SW480 (cell line): ENCODE results near the gene CTIF.

Experiments used
- DNase-seq: peaks from one replicate; pipeline ENCODE4 v3.0.0-alpha.2; 2016; ENCODE audit warnings: low spot score

The CTIF gene

DNA sequence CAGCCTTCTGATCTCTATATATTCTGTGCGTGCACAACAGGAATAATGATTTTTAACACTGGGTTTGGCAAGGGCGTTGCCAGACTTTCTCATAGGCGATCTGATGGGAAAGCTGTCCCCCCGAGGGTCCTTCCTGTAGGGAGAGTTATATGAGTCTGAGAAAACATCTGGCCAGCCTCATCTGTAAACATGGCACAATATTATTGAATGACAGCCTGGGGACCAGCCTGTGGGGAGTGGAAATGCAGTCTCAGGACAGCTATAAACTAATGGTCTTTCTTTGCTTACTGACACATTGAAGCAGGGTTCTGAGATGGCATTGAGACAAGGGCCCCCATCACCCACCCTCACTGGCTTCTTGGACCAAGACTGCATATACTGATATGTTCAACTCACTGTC, 62.5 kb downstream of the CTIF start:
- no peak for DNase-seq

DNA sequence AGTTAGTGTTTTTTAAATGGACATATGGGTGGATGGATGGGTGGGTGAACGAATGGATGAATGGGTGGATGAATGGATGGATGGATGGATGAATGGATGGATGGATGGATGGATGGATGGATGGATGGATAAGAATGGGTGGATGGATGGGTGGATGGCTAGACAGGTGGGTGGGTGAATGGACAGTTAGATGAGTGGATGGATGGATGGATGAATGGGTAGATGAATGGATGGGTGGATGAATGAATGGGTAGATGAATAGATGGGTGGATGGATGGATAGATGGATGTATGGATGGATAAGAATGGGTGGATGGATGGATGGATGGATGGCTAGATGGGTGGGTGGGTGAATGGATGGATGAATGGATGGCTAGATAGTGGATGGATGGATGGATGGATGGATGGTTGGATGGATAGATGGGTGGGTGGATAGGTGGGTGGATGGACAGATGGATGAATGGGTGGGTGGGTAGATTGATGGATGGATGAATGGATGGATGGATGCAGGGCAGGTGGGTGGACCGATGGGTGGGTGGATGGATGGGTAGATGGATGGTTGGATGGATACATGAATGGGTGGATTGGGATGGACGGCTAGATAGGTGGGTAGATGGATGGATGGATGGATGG, 64.0 kb downstream of the CTIF start:
- DNase-seq, result no peak

DNA sequence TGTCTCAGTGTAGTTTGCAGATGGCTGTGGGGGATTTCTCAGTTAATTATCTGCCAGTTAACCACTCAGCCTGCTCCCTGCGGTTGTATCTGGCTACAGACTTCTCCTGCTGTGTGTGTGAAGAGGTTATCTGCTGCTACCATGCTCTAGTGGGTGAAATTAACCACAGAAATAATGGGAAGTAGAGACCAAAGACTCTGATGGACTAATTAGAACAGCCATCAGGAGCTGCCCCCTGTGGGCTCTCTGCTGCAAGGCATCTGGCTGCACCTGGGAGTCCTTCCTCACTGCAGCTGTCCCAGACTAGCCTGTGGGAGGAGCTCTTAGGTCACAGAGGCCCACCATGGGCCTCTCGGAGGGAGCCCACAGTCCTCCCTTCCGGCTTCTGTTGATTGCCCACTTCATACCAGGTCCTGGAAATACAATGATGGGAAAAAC, 66.6 kb downstream of the CTIF start:
- peak; percentile 17 for DNase-seq

DNA sequence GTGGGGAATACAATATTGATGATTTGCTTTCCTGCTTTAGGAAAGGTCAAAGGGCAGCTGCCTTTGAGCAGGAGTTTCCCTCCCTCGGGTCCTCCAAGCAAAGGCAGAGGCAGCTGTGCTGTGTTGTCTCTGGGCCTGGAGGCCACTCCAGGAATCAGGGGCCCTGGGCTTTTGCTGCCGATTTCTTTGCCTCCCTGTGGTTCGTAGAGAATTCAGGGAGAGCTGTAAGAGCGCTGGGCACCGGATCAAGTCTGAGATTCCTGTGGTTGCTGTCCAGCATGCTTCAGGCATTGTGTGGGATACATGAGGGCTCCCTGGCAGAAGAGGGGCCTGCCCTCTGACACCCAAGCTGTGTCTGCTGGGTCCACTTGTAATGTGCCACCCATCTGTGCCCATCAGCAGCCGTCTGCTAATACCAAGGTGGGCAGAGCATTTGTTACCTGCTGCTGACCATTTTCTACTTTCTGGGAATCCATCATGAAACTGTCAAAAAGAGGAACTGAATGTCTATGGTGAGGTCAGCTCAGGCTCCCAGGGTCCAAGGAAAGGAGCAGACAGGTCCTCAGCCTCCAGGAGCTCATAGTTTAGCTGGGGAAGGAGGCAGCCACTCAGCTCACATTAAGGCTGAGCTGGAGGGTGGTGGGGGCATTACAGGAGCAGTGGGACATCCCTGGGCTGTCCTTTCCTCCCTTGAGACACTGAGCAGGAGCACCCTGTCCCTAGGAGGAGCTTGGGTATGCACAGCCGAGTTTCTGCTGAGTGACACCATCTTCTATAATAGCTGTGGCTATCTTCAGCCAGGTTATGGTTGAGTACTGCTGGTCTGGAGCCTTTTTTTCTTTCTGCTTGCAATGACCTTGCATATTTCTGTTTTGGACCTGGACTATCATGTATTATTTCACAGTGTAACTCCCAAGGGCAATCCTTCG, 68.5 kb downstream of the CTIF start:
- peak; percentile 40 for DNase-seq

DNA sequence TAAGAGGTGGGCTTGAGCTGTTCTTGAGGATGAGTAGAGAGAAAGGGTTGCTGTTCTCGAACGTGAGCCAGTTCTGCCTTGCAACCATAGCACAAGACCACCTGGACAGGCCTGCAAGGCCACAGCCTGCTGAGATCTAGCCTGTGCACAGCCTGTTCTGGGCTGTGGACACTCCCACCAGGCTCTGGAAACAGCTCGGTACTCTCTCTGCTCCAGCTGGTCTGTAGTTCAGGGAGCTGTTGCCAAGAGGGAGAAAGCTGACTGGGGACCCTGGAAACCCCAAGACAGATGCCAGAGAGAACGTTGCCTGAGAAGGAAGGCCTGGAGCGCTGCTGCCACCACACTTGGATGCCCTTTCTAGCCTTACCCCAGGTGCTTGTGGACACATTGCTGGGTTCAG, 69.8 kb downstream of the CTIF start:
- DNase-seq, result no peak

DNA sequence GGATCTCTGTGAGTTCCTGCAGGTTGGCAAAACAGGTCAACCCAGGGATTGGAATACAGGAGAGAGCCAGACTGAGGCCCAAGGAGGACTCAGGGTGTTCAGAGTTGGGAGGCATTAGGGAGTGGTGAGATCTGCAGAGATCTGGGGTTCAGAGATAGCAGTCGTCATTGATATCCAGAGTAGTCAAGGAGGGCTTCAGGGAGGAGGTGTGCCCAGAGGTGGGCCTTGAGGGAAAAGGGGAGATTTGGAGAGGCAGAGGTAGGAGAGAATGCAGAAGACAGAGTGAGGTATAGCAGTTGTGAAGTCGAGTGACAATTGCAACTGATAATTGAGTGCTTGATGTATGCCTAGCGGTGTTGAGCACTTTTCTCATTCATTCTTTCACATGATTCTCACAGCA, 70.3 kb downstream of the CTIF start:
- no peak for DNase-seq

DNA sequence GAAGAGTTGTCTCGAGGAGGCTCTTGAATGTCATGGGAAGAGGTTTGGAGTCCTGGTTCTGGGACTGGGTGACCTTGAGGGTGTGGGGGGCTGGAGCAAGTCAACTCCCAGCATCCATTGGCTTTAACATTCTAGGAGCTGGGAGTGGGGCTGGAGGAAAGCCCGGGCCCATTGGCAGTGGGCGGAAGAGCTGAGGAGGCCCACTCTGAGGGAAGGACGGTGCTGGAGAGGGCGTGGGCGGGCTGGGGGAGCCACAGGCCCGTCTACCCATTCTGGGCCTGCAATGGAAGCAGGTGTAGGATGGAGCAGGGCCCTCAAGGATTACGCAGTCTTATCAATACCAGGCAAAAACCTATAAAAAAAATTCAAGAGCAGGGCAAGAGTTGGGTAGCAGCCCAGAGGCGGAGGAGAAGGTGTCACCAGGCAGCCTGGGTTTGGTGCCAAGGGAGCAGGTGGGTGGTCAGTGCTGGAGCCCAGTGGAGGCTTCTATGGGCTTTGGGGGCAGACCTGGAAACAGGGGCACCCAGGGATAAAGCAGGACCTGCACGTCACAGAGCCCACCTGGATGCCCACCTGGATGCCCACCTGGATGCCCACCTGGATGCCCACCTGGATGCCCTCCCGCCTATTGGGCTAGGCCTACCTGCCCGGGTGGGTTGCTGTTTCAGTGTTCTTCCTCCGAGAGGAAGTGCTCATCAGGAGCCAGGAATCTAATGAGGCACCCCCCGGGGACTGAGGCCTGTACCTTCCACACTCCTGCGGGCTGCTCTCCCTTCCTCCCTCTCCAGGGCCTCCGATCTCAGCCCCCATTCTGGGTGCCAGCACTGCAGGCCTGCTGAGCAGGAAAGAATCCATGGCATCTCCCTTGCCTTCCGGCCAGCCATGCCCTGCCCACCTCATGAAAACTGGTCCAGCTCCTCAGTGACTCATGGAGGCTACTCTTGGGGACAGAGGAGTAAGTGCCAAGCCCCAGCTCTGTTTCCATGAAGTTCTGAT, 71.3 kb downstream of the CTIF start:
- no peak for DNase-seq

DNA sequence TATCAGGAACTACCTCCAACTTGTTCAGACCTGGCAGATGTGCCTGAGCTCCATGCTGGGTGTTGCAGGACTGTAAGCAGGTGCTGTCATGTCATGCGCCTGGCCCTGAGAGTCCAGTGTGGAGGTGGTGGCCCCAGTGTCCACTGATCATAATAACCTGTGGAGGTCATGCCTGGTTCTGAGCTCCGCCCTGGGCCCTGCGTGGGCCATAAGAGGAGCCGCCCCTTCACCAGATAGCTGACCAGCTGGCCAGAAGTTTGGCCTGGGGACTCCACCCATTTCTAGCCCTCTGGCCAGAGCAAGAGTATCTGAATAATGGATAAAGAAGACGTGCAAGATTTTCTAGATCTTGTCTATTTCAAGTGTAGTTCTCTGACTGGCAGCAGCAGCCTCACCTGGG, 72.4 kb downstream of the CTIF start:
- DNase-seq, result no peak

DNA sequence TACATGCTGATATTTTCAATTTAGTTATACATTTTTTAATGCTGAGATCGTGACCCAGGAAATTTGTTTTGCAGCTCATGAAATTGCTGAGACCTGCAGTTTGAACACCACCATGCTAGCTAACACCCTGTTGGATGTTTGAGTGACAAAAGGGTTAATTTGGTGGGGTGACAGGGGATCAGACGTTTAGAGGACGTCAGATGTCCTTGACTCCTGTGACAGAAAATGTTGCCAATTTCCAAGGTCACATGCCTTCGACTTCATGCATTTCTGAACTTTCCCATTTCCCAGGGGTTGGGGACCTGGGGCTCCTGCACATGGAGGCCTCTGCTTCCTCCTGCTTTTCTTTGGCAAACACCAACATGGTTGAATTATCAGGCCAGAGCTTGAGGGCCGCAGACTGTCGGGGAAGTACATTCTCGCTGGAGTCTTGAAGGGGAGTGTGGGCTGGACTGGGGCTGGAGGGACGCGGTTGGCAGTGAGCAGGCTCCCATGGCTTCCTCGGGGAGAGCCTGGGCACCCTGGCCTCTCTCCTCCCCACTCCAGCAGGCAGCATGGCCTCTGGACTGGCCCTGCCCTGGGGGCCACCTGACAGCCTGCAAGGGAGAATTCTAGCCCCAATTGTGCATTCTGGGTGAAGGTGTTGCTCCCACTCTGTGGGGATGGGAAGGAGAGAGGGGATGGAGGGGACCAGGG, 73.1 kb downstream of the CTIF start:
- DNase-seq, result no peak

DNA sequence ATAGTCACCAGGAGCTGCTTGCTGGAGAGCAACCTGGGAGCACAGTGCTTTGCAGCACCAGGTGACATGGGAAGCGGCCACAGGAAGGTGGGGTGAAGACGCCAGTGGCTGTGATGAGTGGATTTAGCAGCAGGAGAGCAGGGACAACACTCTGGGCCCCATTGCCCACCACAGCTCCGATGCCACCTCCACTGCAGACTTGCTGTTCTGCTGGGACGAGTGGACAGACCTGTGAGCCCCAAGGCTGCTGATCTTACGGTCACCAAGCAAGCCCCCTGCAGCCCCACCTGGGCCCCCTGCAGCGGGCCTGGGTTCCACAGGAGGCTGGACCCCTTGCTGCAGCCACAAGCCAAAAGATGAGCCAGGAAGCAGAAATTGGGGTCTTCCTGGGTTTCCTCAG, 73.7 kb downstream of the CTIF start:
- no peak for DNase-seq

DNA sequence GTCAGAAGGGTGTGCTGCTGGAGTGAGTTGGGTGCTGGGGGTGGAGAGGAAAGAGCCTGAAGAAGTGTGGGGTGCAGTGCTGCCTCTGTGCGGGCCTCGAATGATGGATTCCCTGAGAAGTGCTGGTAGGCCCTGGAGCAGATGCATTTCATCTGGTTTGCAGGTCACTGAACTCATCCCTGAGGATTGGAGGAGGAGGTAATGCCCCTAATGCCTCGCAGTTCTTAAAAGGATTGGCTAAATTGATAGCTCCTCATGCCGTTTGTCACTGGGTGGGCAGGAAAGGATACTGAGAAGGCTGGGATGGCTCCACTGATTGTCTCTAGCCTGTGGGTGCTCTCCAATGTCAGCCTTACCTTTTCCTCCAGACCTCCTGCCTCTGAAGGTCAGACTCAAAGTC, 74.1 kb downstream of the CTIF start:
- DNase-seq, result no peak

DNA sequence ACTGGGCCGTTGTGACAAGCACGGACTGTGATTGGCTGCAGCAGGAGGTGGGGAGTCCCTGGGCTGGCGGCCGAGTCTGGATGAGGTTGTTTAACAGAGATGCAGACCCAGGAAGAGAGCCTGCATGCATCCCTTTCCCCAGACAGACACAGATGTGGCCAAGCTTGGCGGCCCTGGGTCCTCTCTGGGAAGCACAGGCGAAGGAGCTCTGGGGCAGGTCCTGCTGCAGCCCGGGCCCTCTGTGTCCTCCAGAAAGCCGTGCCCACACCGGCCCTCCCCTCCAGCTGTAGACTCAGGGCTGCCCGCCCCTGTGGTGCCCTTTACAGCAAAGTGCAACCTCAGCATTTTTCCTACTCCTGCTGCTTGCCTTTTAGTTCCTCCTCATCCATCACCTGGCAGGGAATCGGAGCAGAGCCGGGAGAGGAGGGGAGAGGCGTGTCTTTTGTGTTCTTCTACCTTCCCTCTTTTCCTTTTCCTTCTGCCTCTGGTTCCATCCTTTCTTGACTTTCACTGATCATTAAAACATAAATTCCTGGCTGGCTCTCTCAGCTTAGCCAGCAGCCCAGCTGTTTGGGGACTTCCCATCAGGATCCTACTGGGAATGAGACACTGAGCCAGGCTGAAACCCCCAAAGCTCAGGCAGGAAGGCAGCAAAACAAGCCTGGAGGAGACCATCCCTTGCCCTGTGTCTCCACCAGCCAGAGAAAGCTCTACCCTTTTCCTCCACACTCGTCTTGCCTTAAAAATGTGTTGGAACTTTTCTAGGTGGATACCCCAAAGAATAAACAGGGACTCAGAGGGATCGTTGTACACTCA, 75.0 kb downstream of the CTIF start:
- no peak for DNase-seq

DNA sequence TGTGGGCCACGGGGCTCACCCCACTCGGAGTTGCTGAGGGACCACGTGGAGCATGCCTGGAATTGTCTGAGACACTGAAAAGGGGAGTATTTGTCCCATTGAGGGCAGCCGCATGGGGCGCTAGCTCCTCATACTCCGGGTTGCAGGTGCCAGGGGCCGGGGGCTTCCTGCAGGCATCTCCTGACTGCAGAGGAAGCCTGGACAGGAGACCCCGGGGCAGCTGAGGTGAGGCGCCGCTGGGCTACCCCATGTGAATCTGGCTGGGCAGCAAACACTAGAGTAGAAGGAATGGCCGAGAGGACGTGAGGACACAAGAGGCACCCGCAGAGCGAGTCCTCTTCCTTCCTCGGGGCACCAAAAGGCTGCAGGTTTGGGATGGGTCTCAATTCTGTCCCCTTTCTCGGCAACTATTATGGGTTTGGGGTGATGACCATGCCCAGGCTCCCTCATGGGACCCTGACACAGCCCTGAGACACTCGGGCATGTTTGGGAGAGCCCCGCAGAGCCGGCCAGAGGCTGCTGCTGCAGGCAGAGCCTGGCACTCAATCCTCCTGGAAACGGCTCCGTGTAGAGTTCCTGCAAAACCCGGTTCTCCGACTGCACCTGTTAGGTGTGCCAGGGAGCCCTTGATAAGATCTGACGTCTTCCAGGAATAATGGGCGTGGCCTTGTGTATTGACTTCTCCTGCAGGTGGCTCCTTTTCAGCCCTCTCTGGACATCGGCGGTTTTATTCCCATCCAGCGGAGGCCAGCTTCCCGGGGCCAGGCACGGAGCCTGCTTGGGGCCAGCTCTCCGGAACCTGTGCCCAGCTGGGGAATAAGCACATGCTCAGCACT, 77.0 kb downstream of the CTIF start:
- DNase-seq, result no peak

DNA sequence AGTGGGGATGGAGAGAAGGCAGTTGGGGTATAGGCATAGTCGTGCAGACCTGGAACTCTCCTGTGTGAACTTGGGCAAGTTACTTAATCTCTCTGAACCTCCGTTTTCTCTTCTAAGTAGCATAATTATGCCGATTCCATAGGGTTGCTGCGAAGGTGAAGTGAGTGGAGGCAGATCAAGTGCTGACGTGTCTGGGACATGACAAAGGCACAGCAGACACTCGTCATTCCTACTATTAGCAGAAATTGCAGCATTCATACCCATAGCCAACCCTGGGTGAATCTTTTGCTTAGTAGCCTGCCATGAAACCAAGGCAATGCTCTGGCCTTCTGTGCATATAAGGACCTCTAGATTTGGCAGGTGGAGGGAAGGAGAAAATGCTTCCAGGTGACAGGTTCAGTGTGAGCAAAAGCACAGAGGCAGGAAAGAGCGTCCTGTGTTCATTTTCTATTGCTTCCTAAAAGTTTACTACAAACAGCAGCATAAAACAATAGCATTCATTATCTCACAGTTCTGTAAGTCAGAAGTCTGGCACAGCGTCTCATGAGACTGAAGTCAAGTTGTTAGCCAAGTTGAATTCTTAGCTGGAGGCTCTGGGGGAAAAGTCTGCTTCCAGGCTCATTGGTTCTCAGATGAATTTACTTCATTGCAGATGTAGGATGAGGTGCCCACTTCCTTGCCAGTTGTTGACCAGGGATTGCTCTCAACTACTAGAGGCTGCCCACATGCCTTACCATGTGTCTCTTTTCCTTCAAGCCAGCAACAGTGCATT, 77.8 kb downstream of the CTIF start:
- no peak for DNase-seq

DNA sequence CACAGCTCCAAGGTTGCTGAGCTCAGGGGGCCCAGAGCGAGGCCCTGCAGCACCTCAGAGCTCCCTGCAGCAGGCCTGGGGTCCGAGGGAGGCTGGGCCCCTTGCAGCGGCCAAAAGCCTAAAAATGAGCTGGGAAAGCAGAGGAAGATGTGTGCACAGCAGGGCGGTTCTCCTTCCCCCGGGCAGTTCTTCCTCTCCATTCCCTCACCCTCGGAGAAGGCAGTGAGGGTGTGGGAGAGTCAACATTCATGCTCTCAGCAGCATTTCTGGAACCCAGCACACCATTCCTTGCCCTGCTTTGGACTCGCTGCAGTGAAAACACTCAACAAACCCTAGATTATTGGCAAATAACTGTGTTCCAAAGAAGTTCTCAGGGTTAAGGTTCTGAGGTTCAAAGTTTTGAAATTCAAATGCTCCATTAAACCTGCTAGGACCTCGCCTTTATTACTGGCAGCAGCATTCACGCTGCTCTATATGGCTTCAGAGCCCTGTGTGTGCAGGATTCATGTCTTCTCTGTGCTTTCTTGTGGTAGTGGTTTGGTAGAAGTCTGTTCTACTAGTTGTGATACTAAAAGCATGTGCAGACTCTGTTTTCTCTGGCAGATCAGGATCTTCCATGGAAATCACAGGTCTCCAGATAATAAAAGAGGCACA, 79.1 kb downstream of the CTIF start:
- DNase-seq, result no peak

DNA sequence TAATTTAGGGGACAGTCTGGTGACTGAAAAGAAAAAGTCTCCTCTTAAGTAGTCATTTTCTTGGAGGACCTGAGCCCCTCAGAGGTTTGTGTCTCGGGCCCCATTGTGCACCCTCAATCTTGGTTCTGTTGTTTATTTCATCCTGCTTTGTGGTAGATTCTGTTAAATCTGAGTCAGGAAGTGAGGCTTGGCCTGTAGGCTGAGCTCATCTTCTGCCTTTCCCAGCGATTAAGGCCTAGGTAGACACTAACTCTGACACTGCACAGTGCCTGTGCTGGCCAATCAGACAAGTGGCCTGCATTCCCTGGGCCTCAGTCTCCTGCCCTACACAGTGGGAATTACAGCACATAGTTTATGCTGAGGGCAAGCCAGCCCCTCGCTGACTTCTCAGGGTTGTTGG, 80.2 kb downstream of the CTIF start:
- DNase-seq, result no peak

DNA sequence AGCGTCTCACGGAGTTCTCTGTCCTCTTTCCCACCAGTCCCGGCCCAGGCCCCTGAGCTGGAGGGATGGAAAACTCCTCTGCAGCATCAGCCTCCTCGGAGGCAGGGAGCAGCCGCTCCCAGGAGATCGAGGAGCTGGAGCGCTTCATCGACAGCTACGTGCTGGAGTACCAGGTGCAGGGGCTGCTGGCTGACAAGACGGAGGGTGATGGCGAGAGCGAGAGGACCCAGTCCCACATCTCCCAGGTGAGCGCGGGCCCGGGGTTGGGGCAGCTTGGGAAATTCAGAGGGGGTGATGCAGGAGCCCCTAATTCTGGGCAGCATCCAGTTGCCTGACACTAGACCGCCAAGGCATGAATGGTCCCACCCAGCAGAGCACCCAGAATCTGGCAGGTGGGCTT, 80.7 kb downstream of the CTIF start:
- no peak for DNase-seq

DNA sequence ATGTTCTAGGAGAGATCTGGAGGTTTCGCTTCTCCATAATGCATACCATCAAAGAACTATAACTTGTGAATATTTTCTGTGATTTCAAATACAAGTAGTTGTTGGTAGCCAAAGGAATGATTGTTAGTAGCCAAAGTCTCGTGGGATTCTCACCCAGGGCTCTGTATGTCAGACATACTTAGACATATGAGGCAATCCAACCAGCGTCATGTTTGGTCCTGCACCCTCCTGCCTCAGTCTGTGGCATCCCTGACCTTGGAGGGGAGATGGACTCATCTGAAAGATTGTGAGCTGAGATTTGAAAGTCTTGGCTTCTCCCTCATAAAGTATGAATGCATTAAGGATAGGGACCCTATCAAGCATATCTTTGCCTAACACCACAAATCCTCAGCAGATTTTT, 81.2 kb downstream of the CTIF start:
- no peak for DNase-seq

DNA sequence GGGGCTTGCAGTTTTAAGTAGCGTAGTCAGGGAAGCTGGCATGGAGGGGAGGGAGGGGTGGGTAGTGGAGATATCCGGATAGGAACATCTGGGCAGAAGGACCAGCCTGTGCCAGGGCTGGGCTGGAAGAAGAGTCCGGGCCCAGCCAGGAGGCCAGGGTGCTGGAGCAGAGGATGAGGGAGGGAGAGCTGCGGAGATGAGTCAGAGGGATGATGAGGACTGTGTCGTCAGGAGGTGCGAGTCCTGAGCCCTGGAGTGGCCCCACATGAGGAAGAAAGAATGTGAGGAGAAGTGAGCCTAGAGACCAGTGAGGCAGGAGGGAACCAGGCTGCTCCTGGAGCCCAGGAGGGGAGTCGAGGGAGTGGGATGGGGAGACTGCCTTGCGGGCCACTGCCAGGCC, 82.4 kb downstream of the CTIF start:
- DNase-seq, result no peak
